IPS-NIHi11 (cell line): Measurements from ENCODE around the gene QRFP.
"Not testable (repeated sequence)": the region's sequence is repeated elsewhere in the genome, so short reads cannot be mapped to it uniquely, and the experiment has no call there.

Experiments used
- DNase-seq: peaks from one replicate; pipeline ENCODE4 v3.0.0; 2012; ENCODE audit warnings: mixed read lengths, low spot score

The QRFP gene

DNA sequence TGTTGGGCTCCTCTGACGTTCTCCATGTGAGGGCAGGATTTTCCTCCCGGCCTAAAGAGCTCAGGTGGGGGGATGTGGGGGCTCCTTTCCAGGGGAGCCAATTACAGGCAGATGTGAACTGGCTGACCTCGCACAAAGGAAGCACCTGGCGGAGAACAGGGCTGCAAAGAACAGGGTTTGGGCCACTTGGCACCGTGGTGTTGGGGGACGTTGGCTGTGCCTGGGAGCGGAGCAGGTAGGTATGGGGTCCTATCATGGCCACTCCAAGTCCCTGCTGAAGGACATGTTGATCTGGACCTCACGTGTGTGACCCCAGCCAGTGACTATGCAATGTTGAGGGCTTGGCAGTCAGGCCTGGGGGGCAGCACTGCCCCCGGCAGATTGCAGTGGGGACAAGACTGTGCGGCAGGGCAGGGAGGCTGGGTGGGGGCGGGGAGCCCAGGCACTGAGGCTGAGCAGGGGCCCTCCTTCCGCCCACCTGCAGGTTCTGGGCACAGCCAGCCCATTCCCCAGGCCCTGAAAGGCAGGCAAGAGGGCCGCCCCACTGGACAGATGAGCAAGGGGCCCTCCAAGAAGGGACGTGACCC is 23.0 kb upstream of the QRFP start:
- no peak for DNase-seq

DNA sequence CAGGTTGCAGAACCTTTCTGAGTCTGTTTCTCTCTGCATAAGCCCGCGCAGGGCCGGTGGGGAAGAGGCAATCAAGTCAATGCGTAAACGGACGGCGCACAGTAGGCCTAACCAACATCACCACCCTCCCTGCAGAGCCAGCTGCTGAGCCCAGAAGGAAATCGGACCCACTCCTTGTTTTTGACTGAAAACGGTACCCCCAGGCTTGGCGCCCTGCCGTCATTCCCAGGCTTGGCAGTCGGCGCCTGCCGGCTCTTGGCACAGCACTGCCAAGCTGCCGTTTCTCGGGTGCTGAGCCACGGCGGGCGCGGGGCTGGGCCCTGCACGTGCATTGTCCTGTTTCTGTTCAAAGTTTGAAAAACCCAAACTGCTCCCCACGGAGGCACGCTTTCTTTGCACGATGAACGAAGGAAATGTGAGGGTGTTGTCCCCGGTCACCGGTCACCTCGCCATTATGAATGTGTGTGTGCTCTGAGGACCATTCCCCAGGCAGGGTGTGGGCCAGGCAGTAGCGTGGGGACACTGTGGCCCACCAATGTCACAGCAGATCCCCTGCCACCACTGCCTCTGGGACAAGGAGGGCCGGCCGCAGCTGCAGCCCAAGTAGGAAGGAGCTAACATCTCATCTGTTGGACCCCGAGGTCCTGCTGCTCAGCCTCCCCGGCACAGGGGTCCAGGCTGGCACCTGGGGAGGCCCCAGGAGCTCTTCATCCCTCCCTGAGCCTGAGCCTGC is 22.4 kb upstream of the QRFP start:
- no peak for DNase-seq

DNA sequence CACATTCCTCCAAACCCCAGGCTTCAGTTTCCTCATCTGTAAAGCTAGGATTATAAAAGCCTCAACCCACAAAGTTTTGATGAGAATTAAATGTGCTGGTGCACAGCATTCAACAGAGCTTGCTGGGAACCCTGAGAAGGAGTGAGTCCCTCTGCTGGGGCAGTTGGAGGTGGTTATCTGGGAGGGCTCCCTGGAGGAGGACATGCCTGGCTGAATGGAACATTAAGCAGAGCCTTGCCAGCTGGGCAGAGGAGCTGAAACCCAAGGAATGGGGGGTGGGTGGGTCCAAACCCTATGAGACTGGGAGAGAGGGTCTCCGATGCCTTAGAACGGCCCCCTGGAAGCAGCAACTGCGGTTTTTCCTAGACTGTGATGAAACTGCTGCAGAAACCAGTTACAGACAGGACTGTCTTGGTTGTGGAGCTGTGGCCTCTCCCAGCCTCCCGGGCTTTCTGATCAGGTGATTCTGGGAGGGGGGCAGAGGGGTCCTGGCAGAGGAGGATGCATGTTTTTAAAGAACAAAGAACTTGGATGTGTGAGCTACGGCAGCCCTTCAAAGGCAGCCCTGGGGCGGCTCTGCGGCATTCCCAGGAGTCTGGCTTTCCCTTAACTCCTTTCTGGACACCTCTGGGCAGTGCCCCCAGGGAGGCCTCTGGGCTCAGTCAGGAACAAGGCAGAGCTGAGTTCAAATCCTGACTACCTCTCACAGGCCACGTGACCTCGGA is 21.7 kb upstream of the QRFP start:
- DNase-seq, result no peak

DNA sequence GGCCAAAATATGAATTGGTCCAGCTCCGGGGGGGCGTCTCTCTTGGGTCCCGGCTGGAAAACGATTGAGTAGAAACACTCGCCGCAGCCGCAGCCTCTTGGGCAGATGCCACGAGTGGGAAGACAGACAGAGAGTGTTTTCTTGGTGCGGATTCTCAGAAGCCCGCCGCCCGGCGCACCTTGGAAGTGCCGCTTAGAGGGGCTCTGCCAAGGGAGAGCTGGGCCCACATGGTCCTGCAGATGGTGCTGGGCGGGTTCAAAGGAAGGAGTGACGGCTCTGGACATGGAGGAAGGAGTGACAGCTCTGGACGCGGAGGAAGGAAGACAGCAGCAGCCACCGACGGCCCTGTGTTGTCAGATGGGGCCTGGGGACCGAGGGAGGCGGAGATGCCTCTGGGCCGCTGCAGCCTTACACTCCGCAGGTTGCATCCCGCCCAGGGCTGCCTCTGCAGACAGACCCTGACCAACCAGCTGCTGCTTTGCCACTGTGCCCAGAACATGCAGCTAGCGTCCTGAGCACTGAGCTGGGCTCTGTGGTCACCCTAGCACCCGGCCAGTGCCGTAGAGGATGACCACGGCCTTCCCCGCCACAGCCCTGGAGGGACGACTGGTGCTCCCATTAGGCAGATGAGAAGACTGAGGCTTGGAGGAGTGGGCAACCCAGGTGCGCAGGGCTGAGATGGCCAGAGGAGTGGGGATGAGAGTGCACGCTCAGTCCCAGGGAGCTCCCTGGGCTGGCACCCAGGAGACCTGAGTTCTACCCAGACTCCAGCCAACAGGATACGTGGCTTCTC is 20.8 kb upstream of the QRFP start:
- no peak for DNase-seq

DNA sequence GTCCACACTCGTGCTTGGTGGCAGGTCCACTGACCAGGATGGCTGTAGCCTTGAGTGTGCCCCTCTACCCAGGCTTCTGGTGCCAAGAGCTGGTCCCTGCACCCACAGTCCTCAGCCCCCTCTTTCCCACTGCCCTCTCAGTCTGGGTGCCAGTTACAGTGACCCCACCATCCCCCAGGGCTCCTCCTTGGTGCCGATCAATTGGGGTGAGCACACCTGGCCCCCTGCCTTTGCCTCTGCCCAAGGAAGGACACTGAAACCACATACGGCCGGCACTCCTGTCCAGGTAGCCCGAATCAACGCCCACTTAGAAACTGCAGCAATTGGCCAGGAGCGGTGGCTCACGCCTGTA is 18.5 kb upstream of the QRFP start:
- DNase-seq, result no peak

DNA sequence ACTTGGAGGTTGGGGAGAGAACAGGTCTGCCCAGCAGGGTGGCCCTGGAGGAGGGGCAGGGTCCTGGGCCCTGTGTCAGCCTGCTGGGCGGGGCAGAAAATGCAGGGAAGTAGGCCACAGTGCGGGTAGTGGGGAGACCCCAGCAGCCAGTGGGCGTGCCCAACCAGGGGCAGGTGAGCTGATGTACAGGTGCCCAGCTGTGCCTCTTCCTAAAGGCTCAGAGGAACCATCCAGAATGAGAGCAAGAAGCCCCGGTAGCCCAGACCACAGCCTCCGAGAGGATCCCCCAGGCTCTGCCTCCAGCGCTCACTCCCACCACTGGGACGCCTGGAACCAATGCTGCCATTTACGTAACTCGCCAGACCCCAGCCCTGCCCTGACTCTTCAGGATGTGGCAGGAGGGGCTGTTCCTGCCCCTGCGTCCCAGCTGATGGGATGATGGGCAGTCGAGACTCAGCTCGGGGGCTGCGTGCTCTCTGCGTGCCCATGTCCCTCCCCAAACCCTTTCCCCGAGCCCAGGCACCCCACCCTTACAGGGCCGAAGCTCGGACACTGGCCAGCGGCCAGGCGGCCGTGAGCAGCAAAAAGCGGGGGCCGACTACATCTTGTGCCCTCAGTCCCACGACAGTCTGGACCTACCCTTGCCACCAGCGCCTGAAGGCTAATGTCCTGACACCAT is 17.9 kb upstream of the QRFP start:
- no peak for DNase-seq

DNA sequence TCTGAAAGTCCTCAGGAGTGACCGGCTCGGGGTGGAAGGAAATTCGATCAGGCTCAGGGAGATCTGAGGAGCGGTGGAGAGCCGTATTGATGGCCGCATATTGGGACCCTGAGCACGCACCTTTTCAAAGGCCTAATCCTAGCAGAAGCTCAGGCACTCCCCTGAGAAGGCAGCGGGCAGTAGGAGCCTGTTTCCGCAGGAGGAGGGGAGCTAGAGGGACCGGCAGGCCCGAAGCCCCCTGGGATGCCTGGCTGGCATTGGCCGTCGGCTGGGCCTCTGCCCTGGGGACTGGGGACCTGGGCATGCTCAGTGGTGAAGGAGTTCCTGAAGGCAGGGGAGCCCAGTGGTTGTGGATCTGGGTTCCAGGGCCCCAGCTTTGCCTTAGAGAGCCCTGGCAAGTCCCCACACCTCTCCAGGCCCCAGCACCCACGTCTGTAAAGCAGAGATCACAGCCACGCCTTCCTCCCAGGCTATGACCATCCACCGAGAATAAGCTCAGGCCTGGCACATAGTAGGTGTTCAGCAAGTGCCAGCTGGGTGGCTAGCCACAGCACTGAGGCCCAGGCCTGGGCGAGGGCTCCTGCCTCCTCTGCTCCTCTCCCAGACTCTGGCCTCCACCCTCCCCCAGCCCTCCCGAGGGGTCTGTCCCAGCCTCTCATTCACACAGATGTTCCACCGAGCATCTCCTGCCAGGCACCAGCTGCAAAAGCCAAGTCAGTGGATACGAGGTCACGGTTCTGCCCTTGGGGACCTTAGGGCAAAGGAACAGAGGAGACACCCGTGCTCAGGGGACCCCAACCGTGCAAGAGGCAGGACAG is 17.2 kb upstream of the QRFP start:
- DNase-seq, result no peak

DNA sequence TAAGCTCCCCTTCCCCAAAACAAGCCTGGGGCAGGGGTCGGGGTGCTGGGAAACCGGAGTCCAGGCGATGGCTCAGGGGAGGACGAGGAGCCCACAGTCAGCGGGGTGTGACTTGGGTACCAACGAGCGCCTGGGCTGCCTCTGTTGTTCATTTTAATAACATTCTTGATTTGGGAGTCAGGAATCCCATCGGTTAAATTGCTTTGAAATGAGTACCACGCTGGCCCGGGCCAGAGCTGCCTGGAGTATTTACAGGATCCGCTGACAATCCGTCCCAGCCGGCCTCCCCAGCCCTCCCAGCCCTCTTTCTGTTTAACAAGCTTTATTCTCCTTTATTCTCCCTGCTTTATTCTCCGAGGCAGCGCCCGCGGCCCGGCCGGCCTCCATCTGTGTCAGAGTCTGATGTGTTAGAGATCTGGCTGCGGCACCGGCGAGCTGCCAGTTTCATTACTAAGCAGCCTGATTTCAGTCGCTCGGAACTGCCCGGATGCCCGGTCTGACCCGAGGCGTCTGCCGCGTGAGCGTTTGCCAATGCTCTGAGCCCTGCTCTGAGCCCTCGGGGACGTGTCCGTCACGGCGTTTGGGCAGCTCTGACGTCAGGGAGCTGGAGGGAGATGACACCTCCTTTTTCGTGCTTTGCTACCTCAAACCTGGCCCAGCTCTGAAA is 16.5 kb upstream of the QRFP start:
- DNase-seq, result no peak

DNA sequence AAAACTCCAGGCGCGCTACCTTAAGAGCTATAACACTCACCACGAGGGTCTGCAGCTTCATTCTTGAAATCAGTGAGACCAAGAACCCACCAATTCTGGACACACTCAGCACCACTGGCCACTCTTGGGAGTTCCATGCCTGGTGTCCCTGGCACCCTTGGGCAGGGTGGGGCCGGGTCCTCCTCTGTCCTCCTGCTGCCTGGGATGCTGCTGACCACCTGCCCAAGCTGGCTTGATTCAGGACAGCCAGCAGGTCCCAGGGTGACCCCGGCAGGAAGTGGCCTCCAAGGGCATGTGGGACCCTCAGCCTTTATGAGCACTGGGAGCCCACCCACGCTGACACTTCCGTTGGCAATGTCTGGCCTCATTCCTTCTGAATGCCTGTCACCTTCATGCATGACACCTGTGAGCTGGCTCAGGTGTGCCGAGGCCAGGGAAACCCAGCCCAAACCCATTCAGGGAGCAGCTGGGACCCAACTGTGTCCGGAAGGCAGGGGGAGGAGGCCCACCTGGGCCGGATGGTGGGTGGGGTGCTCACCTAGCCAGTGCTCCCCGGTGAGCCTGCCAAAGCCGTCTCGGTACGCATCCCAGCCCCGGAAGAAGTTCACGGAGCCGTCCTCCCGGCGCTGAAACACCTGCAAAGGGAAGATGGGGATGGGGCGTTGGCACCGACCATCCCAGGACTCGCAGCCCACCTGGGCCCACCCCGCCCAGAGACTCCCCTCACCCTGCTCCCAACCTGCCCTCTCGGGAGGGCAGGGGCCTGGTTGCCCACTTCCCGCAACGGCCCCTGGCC is 14.8 kb upstream of the QRFP start:
- no peak for DNase-seq

DNA sequence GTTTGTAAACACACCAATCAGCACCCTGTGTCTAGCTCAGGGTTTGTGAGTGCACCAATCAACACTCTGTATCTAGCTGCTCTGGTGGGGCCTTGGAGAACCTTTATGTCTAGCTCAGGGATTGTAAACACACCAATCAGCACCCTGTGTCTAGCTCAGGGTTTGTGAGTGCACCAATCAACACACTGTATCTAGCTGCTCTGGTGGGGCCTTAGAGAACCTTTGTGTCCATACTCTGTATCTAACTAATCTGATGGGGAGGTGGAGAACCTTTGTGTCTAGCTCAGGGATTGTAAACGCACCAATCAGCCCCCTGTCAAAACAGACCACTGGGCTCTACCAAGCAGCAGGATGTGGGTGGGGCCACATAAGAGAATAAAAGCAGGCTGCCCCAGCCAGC is 14.1 kb upstream of the QRFP start:
- not testable (repeated sequence) for DNase-seq

DNA sequence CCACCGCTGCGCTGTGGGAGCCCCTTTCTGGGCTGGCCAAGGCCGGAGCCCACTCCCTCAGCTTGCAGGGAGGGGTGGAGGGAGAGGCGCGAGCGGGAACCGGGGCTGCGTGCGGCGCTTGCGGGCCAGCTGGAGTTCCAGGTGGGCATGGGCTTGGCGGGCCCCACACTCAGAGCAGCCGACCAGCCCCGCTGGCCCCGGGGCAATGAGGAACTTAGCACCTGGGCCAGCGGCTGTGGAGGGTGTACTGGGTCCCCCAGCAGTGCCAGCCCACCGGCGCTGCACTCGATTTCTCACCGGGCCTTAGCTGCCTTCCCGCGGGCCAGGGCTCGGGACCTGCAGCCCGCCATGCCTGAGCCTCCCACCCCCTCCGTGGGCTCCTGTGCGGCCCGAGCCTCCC is 13.4 kb upstream of the QRFP start:
- not testable (repeated sequence) for DNase-seq

DNA sequence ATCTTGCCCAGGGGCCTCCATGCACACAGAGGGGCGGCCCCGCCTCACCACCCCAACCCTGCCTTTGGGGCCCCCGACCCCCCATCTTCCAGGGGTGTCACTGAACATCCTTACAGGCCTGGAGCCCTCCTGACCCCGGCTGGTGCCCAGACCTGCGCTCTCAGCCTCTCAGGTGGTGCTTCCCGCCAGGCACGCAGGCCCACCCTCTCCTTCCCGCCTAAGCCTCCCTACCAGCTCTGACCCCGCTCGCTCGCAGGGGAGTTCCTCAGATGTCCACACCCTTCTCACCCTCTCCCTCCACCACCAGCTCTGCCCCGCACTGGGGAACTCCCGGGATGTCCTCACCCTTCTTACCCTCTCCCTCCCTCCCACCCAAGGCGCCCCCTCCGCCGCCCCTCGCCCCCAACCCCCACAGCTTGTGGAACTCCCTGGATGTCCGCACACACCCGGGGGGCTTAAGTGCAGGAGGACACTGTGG is 12.3 kb upstream of the QRFP start:
- DNase-seq, result no peak

DNA sequence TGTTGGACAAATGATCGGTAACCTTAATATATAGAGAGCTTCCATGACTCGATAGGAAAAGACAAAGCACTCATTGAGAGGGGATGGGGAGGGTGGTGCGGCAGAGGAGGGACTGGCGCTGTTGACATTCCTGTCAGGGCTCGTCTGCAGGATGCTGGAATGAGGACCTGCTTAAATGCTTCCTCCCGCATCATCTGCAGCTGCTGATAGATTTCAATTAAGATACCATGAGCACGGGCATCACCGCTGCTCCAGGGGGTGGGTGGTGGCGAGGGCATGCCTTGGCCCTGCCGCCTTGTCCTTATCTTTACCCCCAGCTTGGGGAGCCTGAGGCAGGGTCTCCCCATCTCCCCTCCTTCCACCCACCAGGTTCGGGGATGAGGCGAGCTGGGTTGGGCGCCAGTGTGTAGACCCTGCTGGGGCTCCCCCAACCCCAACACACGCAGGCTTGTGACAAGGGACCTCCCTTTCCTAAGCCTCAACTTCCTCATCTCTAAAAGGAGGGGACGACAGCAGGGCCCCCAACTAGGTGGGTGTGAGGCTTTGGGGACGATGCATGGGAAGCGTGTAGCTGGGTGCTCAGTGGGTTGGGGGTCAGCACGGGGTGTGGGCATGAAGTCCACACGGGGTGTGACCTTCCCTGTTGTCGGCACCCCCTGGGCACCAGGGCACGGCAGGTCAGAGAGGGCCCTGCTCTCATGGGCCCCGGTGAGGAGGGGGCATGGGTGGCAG is 11.7 kb upstream of the QRFP start:
- no peak for DNase-seq

DNA sequence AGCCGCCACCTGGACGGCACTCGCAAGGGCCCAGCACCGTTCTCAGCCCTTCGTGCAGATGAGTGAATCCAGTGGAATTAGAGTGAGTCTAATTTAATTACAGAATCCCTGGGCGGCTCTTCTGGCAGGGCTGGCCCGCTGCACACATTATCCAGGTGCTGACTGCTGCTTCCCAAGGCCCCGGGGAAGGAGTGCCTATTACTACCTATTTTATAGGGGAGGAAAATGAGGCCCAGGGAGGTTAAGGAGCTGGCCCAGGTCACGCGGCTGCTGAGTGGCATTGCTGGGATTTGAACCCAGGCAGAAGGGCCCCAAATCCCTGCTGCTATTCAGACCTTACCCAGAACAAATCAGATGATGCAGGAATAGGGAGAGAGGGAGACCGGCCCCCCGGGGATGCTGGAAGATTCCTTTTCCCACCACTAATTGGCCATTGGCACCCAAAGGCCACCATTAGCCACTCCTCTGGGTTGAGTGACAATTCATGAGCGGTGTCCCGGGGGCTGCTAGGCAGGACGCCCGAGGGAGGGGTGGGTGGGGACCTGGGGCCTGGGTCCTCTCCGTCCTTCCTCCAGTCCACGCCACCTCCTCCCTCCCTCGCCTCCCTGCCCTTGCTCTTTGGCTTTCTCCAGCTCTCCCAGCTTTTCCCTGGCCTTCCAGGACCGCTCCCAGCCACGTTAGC is 10.3 kb upstream of the QRFP start:
- no peak for DNase-seq

DNA sequence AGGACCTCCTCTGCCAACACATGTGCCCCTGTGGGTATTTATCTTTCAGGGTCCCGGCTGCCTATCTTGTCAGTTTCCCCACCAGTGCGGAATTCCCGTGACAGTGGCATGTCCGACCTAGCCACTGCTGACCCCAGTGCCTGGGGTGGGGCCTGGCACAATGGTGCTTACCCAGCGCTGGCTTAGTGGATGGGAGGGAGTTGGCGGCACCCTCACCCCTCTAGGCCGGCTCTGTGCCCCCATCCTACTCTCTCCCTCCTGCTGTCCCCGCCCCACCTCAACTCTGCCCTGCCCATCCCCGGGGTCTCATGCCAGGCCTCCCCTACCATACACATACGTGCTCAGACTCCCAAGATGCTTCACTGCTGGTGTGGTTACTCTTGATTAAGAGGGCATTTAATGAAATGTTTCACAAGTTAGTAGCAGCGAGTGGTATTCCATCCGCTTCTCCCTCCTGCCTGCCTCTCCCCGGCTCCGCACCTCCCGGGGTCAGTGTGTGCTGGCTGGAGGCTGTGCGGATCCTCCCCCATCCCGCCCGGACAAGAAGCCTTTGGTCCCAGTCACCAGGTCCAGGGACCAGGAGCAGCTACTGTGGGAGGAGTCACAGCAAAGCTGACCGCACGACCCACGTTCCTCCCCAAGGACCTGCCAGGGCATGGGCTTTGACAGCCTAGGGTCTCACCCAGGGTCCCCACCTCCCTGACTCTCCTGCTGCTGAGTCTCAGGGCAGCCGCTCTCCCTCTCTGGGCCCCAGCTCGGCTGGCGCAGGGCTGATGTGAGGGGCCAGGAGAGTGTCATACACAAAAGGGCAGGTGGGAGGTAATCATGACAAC is 9.5 kb upstream of the QRFP start:
- no peak for DNase-seq

DNA sequence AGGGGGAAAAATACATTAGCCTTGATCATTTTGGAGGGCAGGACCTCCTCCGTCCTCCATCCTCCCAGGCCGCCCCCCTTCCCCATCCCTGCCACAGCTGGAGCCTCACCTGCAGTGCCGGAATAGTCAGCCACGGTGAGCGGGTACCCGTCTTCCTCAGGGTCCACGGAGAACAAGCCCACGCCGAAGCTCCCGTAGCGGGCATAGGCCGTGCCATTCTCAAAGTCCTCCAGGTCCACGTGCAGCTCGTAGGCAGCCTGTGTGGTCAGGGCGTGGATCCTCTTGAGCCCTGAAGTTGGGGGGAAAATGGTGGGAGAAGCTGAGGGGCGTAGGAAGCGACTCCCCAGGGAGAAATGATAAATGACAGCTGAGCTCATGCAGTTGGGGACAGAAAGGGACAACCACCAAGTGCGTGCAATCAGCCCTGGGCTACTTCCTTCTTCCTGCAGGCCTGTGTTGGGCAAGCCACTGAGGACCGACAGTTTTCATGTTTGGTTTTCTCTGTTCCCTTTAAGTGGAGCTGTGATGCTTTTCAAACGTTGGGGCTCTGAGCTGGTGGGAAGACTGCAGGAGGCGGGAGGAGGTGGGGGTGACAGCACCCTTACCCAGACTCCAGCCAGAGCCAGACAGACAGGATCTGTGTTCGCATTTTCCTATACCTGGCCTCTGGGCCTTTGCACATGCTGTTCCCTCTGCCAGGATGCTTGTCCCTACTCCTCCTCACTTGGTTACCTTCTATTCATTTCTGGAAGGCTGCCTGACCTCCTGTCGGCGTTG is 8.7 kb upstream of the QRFP start:
- no peak for DNase-seq
